ENCODE data around the gene EIF4E2.
"Not testable (repeated sequence)": the region's sequence is repeated elsewhere in the genome, so short reads cannot be mapped to it uniquely, and the experiment has no call there.

Gene EIF4E2

DNA sequence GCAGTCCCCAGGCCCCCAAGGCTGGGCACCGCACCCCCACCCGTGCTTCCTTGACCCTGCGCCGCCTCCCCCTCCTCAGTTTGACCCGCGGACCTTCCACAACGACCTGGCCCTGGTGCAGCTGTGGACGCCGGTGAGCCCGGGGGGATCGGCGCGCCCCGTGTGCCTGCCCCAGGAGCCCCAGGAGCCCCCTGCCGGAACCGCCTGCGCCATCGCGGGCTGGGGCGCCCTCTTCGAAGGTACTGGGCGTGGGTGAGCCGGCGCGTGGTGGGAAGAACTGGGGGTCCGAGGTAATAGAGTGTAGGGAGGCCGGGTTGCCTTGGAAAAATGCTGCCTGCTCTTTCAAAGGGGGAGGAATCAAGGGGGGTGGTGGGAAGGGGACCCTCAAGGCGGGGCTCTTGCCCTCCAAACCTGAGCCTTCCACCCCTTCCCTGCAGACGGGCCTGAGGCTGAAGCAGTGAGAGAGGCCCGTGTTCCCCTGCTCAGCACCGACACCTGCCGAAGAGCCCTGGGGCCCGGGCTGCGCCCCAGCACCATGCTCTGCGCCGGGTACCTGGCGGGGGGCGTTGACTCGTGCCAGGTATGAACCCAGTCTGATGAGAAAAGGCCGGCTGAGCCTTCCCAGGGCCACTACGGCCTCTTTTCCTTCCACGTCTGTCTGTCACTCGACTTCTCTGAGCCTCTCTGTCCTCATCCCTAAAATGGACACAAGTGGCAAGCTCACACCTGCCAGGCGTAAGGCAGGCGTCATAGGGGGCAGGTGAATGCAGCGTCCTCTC is 27.7 kb upstream of the EIF4E2 start:
- DNase-seq = no peak

DNA sequence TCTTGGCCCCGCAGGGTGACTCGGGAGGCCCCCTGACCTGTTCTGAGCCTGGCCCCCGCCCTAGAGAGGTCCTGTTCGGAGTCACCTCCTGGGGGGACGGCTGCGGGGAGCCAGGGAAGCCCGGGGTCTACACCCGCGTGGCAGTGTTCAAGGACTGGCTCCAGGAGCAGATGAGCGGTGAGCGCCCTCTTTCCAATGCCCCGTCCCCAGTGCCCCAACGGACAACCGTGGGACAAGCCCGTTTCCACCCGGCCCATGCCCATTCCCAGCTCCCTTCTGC is 27.1 kb upstream of the EIF4E2 start:
- DNase-seq = no peak

GRCh38 chr2:232523682-232524597 is 26.5 kb upstream of the EIF4E2 start:
- DNase-seq = peak; percentile 30

GRCh38 chr2:232524771-232525170 is 25.7 kb upstream of the EIF4E2 start:
- DNase-seq = no peak

GRCh38 chr2:232525199-232525598 is 25.3 kb upstream of the EIF4E2 start:
- DNase-seq = no peak

DNA sequence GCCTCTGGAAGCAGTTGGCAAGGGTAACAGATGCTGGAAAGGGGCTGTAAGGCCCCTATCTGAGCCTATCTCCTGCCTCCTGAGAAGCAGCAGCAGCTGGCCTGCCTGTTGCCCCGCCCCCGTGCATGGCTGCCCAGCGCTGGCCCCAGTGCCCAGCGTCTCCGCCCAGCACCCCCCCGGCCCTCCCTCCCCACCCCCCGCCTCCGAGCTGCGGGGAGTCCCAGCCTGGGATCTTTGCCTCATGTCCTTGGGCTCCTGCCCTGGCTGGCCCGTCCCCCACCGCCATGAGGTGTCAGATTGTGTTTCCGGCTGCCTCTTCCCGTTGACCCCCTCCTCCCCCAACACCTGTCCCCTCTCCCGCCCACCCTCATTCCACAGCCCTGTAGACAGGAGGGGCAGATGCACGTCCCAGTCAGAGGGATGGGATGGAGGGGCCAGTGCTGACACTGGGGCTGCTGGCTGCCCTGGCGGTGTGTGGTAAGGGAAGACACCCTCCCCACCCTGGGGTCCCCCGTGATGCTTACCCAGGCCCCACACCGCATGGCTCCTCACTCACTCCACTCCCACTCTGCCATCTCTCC is 24.6 kb upstream of the EIF4E2 start, which contains the start of gene CHRND:
TSS of gene CHRND (plus strand) at position 370 of the 581 bp plus-strand sequence. CDS start at position 426, 56 bp downstream.
- DNase-seq = no peak

DNA sequence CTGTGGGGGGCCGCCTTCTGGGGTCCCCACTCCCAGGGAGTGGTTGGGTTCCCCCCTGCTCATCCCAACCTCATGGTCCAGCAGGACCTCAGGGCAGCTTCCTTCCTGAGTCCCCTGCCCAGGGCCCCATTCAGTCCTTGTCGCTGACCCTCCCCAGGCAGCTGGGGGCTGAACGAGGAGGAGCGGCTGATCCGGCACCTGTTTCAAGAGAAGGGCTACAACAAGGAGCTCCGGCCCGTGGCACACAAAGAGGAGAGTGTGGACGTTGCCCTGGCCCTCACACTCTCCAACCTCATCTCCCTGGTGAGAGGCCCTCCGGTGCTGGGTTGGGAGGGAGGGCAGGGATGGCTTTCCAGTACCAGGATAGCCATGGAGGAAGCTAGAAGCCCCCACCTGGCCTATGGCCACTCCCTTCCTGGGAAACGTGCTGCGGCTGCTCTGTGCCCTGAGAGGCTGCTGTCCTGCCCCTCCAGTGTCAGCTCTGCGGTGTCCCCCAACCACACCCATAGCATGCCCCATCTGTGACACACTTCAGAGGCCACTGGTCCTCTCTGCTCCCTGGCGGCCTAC is 24.0 kb upstream of the EIF4E2 start:
- DNase-seq = no peak

GRCh38 chr2:232527905-232528470 is 22.5 kb upstream of the EIF4E2 start:
- DNase-seq = no peak

DNA sequence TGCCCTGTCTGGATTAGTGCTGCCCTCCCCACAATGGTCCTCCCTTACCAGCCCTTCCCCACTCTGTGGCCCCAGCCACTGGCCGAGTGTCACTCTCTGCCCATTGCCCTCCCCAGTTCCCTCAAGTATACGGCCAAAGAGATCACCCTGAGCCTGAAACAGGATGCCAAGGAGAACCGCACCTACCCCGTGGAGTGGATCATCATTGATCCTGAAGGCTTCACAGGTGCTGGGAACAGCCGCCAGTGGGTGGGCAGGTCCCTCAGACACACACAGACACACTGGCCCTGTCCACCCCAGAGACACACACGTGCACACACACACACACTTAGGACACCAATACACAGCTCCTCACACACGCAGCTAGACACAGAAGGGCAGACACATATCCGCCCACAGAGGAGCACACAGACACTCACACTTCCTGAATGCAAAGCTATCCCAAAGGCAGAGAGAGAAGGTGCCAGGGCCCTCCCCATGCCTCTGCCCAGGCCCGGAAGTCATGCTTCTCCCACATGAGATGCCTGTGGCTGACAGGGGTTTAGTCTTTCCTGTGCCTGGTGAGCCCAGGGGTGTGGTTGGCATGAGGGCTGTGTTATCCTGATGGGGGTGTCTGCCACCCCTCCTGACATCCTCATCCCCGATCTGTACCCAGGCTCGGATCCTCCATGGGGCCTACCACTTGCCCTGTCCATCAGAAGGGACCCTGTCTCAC is 21.6 kb upstream of the EIF4E2 start:
- no peak for DNase-seq

DNA sequence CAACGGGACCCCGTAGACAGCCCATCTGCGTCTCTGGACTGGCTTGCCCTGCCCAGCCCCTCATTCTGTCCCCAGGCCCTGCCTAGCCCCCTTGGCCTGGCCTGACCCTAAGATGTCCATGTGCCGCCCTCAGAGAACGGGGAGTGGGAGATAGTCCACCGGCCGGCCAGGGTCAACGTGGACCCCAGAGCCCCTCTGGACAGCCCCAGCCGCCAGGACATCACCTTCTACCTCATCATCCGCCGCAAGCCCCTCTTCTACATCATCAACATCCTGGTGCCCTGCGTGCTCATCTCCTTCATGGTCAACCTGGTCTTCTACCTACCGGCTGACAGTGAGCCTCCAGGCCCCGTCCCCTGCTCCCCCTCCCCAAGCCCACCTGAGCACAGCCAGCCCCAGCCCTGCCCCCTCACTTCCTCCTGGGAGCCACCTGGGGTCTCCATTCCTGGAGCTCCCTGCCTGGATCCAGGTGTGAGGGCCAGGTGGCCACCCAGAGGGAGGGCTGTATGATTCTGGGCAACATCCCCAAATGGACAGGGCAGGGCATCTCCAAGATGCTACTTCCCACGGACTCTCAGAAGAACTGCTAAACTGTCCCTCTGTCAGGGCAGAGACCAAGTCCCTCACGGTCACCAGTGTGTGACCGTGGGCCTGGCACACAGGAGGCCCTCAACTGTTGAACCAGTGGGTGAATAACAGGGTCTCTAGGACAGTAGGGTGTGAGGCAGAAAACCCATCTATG is 20.5 kb upstream of the EIF4E2 start:
- DNase-seq = no peak

DNA sequence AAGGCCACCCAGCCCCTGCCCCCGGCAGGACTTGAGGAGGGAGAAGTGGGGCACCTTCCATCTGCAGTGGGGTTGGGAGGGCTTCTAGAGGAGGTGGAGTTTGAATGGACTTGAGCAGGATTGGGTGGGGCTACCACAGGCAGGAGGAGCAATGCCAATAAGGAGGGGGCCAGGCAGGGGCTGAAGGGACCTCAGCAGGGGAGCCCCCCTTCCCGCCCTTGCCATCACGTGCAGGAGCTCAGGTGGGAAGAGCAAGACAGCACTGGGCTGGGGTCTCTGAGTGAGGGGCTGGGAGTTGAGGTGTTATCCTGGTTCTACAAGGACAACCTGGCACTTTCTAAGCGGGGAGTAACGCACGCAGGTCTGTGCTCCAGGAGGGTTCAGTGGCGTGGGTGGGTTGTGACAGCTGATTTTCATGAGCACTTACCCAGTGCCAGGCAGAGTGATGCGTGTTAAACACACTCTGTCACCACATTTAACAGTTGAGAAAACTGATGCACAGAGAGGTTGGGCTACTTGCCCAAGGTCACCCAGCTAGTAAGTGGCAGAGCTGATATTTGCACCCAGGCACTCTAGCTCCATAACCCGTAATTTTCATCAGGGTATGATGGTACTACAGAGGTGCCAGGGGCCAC is 19.7 kb upstream of the EIF4E2 start:
- DNase-seq = no peak

DNA sequence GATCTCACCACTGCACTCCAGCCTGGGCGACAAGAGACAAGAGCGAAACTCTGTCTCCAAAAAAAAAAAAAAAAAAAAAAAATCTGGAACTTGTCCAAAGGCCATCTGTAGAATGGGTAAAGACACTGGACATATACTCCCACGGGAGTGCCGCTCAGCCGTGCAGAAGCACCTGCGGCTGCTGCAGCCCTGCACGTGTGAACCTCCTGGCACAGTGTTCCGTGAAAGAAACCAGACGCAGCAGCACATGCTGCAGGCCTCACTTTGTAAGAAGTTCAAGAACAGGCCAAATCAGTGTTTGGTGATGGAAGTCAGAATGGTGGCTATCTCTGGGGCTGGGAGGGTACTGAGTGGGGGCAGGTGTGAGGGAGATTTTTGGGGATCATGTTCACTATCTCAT is 18.1 kb upstream of the EIF4E2 start:
- DNase-seq = no peak

DNA sequence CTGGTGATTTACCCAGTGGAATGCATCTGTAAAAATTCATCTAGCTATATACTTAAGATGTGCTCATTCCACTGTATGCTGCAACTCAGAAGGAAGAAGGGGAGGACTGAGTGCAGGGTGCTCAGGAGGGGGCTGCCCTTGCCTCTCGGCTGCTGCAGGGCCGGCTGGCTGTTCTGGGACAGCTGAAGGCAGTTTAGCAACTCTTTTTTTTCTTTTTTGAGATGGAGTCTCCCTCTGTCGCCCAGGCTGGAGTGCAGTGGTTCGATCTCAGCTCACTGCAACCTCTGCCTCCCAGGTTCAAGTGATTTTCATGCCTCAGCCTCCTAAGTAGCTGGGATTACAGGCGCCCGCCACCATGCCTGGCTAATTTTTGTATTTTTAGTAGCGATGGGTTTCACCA is 17.7 kb upstream of the EIF4E2 start:
- DNase-seq = not testable (repeated sequence)

GRCh38 chr2:232533944-232534710 is 16.4 kb upstream of the EIF4E2 start:
- no peak for DNase-seq

GRCh38 chr2:232534940-232535651 is 15.4 kb upstream of the EIF4E2 start:
- no peak for DNase-seq

- DNase-seq = no peak
Measured at GRCh38 chr2:232535761-232536530, 14.5 kb upstream of the EIF4E2 start.

DNA sequence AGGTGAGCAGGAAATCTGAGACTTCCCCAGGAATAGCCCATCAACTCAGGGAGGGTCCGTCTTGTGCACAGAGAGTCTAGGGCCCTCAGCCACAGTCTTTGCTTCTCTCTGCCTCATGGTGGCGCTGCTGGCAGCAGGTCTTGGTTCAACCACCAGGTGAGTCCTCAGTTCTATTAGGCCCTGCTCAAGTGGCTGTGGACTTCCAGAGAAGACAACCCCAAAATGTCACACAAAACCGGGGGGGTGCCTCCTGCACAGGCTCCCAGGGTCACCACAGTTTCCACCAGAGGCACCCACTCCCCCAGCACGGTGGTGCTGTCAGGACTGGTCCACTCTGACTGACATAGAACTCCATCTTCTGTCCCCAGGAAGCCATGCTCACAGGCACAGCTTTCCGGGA is 13.4 kb upstream of the EIF4E2 start:
- DNase-seq = no peak

DNA sequence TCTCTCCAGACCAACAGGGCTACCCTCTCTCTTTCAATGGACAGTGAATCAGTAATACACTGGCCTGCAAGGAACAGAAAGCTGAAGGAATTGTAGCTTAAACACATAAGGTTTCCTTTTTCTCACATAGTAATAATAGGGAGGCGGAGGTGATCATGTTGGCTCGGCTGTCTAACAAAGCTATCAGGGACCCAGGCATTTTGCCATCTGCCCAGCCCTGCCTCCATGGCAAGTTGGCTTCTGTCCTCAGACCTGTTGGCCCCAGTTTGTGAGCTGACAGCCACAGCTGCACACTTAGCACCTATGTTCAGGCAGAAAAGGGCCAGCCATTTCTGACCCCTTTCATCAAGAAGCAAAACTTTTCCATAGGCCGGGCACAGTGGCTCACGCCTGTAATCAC is 13.0 kb upstream of the EIF4E2 start:
- DNase-seq = no peak

DNA sequence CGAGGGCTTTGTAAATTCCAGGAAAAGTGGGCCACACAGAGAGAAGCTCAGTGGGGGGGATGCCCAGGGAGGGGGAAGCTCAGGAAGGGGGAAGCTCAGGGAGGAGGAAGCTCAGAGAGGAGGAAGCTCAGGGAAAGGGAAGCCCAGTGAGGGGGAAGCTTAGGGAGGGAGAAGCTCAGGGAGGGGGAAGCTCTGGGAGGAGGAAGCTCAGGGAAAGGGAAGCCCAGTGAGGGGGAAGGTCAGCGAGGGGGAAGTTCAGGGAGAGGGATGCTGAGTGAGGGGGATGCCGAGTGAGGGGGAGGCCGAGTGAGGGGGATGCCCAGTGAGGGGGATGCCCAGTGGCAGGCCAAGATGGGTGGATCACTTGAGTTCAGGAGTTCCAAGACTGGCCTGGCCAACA is 11.8 kb upstream of the EIF4E2 start:
- DNase-seq = no peak

Measured in fibroblast of skin of right biceps (primary cell).